ENCODE data around the gene DMRTB1.
"Not testable (repeated sequence)": the region's sequence is repeated elsewhere in the genome, so short reads cannot be mapped to it uniquely, and the experiment has no call there.

Gene DMRTB1

DNA sequence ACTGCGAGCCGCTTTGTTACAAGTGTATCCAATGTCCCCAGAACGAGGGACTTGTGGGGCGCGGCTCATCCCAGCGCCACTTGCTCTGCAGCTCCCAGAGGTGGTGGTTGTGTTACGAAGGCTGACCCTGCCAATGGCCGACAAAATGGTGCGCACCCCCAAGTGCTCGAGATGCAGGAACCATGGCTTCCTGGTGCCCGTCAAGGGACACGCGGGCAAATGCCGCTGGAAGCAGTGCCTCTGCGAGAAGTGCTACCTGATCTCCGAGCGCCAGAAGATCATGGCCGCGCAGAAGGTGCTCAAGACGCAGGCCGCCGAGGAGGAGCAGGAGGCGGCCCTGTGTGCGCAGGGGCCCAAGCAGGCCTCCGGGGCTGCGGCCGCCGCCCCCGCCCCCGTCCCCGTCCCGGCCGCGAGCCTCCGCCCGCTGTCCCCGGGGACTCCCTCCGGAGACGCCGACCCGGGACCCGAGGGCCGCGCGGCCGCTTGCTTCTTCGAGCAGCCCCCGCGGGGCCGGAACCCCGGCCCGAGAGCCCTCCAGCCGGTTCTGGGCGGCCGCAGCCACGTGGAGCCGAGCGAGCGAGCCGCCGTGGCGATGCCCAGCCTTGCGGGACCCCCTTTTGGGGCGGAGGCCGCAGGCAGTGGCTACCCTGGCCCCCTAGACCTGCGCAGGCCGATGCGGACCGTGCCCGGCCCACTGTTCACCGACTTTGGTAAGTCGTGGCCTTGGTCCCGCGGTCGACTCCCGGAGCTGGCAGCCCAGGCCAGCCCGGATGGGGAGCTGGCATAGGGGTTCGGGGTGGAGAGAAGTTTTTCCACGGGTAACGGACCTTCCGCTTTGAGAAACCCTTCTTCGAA is at the start of gene DMRTB1:
TSS of gene DMRTB1 (plus strand) at position 79 of the 855 bp plus-strand sequence. CDS start at position 134, 55 bp downstream.
- DNase-seq (ENCODE audit: low spot score) = no peak

DNA sequence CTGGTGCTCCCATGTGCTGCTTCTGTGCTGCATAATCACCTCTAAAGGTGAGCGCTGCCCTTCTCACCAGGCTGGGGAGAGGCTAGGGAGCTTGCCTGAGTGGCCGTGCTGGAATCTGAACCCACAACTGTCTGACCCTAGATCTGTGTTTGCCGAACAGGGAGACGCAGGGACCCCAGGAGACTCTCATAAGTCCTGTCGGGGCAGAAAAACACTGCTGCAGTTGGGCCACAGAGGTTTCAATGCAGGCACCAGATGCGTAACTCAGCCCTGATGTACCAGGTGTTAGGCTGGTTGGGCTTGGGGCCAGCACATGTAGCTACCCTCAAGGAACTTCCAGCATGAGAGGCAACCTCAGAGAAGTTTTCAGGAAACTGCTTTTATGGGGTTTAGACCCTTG is 49.5 kb upstream of the DMRTB1 start:
- no peak for DNase-seq (ENCODE audit: low spot score)

DNA sequence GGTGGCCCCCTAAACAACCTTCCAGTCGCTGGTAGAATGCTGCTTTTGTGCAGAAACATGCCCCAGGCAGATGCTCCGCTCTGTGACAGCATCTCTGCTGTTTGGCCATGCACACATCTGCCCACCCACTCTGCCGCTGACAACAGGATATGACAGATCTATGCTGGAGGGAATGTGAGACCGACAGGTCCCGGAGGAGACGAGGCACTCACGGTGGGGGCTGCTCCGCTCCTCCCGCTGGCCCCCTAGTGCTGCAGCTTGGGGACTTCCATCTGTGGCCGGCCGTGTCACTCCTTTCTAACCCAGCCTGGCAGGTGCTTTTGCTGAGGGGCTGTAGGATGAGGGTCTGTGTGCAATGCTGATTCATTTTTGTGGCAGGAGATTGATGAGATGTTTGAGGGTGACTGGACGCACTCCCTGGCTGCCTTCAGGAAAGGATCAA is 49.1 kb upstream of the DMRTB1 start:
- DNase-seq (ENCODE audit: low spot score) = no peak

DNA sequence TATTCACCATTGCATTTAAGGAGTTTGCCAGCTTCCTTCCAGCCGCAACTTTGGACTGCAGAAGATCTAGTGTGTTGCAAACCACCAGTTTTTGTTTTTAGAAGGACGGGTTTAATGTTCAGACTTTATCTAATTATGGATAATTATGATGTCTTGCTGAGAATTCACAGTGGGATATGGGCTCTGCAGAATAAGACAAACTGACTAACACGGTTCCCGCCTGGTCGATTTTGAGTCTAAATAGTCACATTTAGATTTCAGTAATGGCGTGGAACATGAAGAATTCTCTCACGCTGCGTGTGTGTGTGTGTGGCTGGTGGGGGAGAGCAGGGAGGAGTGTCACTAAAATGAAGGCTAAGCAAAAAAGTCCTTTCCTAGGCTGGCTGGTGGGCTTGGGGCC is 48.5 kb upstream of the DMRTB1 start:
- DNase-seq (ENCODE audit: low spot score) = no peak

DNA sequence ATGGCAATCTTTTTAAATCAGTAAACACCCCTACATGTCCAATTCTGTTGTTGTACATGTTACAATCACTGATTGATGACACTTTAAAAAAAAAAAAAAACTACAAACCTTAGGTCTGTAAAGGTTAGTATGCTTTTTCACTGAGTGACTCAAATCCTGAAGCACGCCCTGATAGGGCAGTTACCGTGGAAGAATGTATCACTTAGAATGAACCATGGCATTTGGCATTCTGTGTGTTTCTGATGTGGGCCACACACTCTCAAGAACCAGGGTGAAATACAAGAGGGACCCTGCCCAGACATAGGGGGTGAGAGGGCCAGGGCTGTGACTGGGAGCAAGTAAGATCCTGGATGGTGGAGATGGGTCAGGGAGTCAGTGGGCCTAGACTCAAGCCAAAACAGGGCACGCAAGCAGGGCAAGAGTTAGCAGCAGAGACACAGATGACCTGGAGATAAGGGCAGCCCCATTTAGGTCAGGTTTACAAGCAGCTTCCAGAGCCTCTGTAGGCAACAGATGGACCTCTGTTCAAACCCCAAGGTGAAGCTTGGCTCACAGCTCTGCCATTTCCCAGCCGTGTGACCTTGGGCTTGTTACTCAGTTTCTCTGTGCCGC is 47.6 kb upstream of the DMRTB1 start:
- DNase-seq (ENCODE audit: low spot score) = no peak

DNA sequence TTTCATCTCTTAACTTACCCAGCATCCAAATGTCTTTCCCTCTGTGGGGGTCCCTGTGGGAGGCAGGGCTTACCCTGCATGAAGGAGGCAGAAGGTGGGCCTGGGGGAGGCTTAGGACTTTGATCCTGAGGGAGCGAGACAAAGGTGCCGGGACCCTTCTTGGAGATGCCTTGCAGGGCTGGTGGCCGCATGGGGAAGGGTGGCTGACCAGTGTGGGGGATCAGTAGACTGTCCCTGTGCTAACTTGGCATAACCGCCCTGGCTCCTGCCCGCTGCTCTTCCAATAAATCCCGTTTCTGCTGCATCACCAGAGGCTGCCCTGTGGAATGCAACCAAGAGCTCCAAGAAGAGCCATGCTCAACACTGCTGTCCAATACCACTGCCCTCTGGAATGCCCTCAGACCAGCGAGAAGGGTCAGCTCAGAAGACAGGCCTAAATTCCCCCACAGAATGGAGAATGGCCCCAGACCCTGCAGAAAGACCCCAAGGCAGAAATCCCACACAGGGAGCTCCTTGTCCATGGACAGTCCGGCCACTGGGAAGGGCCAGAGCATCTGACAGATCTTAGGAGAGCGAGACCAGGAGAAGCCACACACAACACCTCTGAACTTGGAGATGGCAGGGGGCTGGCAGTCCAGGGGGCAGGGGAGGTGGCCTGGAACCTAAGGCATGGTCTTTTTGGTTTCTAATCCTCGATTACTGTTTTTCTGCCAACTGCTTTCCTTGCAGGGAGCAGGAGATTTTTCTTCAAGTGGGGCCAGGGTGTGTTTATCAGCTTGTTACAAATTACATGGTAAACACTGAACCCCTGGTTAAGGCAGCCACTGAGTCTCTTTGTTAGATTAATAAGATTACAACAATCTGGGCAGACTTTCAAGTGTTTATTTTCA is 46.7 kb upstream of the DMRTB1 start:
- DNase-seq (ENCODE audit: low spot score) = no peak

DNA sequence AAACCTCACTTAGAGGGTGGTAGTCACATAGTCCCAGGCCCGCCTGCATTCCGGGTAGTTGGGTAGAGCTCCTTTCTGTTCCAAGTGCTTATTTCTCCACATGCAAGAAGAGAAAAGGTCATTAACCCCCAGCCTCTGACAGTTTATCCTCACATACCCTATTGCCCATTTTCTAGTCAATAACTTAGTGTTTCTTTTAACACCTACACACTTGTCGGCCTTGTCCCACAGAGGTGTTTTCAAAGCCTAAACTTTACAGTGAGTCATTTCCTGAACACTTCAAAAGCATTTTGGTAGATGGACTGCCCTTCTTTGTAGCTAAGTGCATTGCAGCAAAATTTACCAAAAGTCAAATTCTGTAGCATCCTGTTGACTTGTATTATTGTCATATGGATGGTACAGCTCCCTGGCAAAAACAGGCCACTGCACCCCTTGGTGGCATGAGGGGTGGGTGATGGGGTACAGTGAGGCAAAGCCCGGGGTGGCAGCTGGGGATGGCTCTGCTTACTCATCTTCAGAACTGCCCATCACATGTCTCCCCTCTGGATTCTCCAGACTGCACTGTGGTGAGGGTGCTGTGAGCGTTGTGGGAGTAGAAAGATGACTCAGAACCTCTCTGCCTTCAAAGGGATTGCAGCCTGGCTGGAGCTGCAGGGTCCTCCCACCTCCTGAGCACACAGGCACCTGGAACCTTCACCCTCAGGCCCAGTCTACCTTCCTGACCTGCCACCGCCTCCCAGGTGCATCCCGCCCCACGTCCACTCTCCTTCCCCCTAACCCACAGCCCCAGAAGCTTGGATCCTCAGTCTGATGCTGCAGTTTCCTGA is 45.8 kb upstream of the DMRTB1 start:
- DNase-seq (ENCODE audit: low spot score) = no peak

DNA sequence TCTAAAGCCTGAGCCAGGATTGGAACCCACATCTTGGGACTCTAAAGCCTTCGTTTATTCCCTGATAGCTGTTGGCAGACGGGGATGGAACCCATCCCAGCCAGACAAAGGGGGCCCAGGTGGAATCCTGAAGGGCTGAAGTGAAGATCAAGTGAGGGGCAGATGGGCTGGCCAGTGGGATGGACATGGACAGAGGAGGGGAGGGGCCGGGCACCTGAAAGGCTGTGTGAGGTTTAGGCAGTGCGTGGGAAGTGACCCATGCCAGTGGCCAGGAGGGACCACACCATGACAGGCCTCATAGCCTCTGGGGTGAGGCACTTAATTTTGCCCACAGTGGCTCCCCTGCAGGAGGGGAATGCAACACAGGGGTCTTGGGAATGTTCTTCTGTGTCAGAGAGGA is 44.6 kb upstream of the DMRTB1 start:
- no peak for DNase-seq (ENCODE audit: low spot score)

DNA sequence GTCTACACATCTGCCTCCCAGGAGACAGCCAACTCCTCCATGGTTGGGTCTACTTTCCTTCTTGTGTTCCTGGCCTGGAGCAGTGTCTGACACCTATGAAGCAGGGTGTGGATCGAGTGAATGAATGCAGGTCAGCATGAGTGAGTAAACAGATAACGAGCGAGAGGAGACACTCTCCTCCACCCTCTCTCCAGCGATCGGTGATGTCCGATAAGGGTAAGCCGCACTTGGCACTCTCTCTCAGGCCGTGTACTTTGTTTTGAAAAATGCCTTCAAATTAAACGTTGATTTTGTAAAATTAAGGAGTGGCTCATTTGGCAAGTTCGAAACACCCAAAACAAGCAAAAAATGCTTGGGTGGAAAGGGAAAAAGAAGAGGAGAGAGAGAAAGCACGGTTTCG is 43.8 kb upstream of the DMRTB1 start:
- DNase-seq (ENCODE audit: low spot score) = no peak

DNA sequence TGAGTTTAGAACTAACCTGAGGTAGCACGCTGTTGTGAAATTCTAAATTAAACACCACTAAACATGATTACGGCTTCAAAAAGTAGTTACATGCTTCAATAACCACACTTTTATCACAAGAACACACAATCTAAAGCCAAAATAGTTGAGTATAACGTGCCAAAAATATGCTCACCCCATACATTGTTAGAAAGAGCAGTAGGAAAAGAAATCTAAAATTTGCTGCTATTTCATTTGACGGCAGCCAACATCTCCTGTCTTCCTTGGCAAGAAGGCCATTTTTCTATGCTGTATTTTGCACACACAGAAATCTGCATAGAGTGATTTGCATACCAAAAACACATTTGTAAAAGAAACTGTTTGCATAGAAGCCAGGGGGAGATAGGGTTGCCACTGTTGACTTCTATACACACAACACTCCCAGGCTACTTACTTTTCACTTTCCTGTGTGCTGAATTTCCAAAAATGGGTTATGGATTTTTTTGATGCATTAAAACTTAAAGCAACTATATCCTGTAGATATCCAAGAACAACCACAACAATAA is 42.9 kb upstream of the DMRTB1 start:
- no peak for DNase-seq (ENCODE audit: low spot score)

DNA sequence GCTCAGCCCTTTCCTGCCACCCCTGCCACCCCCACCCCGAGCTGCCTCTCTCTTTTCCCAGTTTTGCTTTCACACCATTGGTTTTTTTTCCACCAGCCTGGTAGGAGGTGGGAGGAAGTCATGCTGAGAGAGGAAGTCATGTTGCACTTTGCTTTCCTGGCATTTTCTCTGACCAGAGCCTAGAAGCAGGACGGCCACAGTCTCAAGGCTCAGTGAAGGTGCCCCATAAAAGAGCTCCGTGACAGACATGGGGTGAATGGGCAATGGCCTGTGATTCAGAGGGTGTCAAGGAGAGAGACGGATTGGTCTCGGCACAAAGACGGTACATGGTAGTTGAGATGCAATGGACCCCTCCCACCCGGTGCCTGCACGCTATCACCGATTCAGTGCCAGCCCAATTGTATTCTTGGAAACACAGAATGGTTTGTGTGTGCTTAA is 42.1 kb upstream of the DMRTB1 start:
- DNase-seq (ENCODE audit: low spot score) = no peak

DNA sequence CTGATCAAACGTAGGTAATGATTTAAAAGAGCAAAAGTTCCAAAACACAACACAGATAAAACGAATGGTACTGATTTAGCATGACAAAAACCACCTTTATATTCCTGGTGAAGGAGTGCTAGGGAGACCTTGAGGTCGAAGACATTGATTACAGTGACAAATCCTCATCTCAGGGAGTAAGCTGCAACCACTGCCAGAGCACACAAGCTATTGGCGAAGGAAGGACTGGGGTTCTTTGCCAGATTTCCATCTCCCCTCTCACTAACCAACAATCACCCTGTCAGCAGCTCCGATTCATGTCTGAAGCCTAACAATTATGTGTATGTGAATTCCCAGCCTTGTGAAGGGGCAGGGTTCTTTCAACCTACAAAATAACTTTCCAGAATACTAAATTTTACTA is 40.2 kb upstream of the DMRTB1 start:
- DNase-seq (ENCODE audit: low spot score) = no peak

DNA sequence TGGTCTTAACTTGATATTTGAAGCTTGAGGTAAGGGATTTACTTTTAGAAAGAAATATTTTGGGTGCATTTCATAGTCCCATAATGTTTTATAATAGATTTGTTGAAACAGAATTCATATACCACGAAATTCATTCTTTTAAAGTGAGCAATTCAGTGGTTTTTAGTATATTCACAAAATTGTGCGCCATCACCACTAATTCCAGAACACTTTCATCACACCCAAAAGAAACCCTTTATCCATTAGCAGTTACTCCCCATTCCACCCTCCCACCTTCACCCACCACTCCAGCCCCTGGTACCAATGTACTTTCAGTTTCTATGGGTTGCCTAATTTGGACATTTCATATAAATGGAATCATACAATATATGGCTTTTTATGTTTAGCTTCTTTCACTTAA is 38.9 kb upstream of the DMRTB1 start:
- no peak for DNase-seq (ENCODE audit: low spot score)

DNA sequence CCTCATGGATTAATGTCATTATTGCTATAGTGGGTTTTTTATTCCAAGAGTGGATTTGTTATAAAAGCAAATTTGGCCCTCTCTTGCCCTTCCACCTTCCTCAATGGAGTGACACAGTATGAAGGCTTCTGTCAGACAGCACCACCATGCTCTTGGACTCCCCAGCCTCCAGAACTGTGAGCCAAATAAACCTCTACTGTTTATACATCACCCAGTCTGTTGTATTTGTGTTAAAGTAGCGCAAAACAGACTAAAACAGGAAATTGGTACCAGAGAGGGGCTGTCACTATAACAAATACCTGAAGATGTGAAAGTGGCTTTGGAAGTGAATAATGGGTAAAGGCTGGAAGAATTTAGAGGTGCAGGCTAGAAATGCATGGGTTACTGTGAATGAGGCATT is 38.0 kb upstream of the DMRTB1 start:
- DNase-seq (ENCODE audit: low spot score) = no peak

DNA sequence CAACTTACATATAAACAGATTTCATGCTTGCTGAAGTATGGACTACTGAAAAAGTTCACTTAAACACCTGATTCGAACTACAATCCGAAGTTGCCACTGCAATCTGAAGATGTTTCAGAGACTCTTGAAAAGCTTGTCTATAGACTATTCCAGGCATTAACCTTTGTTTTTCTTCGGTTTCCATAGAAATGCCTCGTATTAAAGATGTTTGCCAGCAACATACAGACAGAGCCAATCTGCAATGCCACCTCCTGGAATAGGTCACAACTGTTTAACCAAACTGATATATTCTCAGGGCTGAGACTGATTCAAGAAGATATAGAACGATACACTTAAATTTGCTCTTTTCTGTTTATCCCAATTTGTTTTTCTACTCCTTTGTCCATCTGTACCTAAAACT is 28.9 kb upstream of the DMRTB1 start:
- no peak for DNase-seq (ENCODE audit: low spot score)

DNA sequence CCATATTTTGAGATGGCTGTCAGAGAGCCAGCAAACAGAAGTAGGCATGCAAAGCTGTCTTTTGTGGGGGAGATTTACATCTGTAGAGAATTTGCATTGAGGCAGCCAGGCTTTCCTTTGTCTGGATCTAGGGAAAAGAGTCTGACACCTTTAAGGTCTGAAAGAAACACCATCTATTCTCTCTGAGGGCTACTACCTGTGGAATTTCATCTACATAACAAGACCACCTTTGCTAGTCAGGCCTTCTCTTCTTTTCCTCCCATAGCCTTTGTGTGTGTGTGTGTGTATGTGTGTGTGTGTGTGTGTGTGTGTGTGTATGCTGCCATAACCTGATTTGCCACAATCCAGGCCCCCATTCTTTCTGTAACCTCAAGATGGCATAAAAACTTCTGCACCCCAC is 28.4 kb upstream of the DMRTB1 start:
- DNase-seq (ENCODE audit: low spot score) = no peak

DNA sequence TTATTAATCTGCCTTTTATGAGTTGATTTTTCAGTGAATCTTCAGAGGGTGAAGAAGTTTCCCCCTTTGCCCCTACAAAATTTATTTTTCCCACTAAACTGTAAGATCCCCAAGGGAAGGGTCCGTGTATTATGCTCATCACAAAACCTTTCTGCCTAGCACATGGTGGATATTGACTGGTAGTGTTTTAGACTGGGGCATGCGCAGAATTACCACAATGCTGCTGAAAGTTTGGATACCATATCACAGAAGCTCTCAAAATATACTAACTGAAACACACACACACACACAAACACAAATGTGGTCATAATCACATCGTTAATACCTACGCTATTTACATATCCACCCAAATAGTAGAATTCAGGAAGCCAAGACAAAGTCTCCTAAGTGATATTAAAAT is 28.0 kb upstream of the DMRTB1 start:
- DNase-seq (ENCODE audit: low spot score) = no peak

DNA sequence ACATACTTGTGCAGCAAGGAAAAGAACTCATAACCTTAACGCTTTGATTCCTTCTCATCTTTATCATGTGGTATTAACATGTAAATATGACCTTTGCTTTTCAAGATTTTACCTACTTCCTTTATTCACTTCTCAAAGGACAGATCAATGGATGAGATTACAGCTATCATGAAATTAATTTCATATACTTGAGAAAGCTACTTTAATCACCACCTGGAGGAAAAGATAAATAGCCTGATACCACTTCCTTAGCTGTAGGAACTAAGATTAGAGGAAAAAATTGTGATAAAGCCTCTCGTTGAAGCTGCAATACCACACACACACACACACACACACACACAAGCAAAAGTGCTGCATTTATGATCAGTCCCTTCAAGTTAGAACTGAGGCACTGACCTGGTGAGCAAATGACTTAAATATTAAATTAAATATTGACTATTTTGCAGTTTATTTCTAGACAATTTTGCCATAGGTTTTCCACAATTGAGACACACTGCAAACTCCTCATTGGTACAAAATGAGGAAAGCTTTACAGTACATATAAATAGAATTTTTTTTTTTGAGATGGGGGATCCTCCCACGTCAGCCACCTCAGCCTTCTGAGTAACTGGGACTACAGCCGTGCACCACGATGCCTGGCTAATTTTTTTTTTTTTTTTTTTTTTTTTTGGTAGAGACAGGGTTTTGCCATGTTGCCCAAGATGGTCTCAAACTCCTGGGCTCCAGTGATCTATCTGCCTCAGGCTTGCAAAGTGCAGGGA is 27.2 kb upstream of the DMRTB1 start:
- no peak for DNase-seq (ENCODE audit: low spot score)

DNA sequence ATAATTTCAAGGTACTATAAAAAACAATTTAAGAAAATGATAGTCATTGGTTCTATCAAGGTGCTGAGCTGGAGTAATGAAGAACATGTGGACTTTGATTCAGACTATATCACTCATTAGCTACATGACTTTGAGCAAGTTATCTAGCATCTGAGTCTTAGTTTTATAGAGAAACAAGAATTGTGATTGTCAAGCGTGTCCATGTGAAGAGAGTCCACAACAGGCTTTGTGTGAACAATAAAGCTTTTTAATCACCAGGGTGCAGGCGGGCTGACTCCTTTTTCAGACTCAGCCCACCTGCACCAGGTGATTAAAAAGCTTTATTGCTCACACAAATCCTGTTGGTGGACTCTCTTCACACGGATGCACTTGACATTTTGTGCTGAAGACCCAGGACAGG is 26.6 kb upstream of the DMRTB1 start:
- DNase-seq (ENCODE audit: low spot score) = no peak

DNA sequence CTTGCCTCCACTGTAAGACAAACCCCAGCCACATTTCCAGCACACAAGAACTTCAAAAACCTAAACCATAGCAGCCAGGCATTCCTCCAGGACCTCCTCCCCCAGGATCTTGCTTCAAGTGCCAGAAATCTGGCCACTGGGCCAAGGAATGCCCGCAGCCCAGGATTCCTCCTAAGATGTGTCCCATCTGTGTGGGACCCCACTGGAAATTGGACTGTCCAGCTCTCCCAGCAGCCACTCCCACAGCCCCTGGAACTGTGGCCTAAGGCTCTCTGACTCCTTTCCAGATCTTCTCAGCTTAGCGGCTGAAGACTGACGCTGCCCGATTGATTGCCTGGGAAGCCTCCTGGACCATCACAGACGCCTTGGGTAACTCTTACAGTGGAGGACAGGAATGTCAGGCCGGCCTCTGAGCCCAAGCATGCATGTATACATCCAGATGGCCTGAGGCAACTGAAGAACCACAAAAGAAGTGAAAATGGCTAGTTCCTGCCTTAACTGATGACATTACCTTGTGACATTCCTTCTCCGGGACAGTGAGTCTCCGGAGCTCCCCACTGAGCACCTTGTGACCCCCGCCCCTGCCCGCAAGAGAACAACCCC is 24.7 kb upstream of the DMRTB1 start:
- not testable (repeated sequence) for DNase-seq (ENCODE audit: low spot score)
